ENCODE data around the gene SRXN1.

GRCh38 chr20:682123-682522 lies 29.1 kb upstream of the SRXN1 start:
- TF ChIP-seq POLR2A (IDR thresholded peaks at IDR 0.05) (no peak), CTCF (IDR thresholded peaks at IDR 0.05 in 4 of 5, conservative IDR thresholded peaks at IDR 0.05 in 1 of 5) (no peak)
